HG02973 (cell line): Measurements from ENCODE around the gene ZMIZ1.
A peak's percentile ranks its signal among the peaks of the same experiment; 100 is the strongest.

ENCODE experiments used
- ATAC-seq: cut with Tn5 transposase; IDR thresholded peaks from one replicate; pipeline ENCODE4 v1.9.1; 2021; ENCODE audit warnings: moderate library complexity; ENCODE audit not compliant: unreplicated experiment

Gene ZMIZ1

DNA sequence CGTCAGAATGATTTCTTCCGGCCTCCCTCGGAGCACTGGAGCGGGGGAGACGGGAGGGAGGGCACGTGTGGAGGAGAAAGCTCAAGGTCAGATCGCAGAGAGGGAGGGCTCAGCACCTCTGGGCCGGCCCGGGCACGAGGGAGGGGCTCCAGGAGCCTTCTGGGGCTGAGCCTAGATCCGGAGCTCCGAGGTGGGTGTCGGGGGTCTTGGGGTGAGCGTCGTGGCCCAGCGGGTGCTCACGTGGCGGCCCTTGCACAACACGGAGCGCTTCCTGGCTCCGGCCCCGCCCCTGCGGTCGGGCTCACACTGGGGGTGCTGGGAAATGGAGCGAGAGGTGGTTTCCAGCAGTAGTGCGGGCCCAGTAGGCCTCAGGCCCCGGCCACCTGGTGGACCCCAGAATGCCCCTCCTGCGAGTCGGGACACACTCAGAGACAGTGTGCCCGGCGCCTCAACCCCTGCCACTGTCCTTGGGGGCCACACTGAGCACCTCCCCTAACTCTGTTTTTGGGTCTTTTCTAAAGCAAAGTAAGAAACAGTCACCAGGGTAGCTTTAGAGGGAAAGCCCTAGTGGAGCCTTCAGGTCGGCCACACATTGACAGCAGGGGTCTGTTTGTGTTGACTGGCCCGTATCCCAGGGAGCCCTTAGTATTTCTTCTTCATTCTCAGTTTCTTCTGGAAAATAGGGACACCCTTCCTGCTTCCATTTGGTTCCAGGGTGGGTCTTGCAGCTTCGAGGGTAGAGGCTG is 279.3 kb downstream of the ZMIZ1 start:
- ATAC-seq: peak; percentile 62

DNA sequence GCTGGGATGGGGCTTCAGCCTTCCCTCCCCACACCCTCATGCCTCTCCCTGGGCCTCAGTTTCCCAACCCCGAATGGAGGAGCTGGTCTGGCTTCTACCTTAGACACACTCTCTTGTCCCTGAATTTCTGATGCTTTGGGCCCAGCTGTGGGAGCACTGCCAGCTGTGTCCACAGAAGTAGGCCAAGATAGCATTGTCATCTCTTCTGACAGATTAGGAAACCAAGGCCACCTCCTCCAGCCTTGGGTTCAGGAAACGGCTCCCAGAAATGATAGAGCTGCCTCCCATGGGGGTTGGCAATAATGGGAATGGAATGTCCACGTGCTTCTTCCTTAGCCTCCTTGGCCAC is 279.8 kb downstream of the ZMIZ1 start:
- ATAC-seq: no peak

DNA sequence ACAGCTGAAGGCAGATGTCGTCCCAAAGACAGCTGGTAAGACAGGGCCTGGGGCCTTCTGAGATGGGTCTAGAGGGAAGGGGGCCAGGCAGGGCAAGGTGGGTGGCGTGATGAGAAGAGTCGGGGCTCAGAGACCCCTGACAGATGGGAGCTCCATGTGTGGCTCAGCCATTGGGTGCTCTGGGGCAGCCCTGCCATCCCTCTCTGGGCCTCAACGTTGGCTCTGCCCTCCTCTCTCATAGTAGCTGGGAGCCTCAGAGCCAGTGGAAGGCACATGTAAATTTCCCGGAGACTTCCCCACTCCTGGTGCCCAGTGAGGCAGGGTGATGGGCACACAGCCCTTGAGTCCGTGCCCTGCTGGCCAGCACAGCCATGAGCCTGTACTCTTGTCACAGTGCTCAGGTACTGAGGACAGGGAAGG is 280.3 kb downstream of the ZMIZ1 start:
- no peak for ATAC-seq

DNA sequence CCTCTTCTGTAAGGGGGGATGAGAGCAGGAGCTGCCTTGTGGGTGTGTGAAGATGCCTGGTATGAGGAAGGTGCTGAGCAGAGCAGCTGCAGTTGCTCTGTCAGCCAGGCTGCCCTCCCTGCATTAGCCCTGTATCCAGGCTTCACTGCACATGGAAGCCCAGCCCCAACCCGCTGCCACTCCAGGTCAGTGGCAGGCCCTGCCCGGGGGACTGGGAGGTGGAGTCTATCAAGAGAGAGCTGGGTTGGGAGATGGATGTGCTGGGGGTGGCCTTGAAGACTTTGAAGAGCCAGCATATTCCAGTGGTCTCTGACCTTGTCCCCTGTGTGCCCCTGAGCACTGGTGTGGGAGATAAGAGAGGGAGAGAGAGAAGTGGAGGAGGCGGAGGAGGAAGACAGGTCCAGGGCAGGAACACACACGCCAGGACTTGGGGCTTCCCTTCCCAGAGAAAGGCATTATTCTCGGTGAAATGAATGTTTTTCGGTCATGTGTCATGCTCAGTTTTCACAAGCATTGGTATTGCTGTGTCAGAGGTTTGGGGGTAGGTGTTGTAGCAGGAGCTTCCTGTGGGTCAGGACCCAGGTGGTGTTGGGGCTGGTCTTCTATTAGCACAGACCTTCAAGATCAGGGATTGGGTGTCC is 281.1 kb downstream of the ZMIZ1 start:
- ATAC-seq: no peak

DNA sequence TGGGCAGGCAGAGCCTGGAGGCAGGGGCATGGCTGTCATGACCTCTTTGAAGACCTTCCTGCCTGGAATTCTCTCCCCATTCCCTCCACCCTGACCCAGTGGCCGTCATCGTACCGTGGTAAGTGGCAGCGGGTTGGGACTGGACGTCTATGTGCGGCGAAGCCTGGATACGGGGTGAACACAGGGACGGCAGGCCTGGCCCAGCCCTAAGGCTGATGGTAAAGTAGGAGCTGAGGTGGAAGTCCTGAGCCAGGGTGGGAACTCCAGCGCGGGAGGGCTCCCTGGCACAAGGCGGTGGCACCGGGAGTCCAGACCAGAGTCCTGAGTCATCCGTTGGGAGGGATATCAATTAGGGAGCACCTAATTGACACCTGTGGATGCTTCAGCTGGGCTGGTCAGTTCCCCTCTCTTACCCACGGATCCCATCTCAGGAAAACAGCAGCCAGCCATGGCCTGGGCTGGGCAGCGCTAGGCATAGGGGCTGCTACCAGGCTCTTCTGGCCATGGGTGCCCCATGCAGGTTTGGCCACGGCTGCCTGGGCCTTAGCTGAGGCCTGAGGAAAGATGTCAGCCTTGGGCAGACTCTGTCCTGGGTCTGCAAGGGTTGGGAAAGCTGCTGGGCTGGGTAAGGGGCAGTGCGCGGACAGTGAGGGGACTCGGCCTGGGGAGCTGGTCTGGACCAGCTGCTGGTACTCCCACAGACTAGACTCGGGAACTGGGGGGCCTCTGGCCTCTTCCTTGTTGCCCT is 281.8 kb downstream of the ZMIZ1 start:
- ATAC-seq: no peak

DNA sequence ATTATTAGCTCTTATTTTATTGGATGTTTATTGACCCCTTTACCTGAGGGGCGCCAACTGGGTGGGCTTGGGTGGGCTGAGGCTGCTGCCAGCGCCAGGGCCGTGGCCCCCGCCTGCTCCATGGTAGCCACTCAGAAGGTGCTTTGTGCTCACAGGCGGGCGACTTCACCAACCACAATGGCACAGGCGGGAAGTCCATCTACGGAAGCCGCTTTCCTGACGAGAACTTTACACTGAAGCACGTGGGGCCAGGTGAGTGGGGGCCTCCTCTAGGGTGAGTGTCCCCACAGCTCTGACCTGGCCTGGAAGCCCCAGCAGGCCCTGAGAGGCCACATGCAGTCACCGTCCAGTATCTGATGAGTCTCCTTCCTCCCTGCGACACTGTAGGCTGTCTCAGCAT is 282.6 kb downstream of the ZMIZ1 start:
- ATAC-seq: no peak

DNA sequence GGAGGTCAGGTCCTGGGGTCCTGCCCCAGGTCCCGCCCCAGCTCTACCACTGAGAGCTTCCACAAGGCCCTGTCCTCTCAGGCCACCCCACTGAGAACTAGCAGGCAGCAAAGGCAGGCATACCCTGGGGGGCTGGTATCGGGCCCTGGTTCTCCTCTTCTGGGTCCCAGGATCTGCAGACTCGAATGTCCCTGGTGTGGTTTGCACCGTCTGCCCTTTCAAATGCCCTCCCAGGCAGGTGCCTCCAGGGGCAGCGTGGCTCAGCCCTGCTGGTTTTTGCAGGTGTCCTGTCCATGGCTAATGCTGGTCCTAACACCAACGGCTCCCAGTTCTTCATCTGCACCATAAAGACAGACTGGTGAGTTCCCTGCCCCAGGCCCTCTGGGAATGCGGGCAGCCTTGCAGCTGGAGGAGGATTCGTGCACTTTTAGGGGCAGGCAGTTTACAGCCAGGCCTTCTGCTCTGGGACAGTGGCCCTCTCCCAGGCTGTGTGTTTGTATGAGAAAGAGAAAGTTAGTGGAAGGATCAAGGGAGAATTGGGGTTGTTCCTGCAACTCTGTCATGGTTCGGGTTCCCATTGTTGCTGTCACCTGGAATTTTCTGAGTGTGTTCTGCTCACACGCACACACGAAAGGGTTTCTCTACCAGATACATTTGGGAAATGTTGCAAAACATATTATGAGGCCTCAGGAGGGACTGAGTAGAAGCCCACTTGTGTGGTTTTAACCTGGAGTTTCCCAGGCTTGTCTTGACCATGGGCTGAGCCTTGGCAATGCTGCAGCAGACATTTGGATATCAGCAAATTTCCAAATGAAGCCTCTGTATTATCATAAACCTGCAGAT is 283.5 kb downstream of the ZMIZ1 start:
- ATAC-seq: no peak

DNA sequence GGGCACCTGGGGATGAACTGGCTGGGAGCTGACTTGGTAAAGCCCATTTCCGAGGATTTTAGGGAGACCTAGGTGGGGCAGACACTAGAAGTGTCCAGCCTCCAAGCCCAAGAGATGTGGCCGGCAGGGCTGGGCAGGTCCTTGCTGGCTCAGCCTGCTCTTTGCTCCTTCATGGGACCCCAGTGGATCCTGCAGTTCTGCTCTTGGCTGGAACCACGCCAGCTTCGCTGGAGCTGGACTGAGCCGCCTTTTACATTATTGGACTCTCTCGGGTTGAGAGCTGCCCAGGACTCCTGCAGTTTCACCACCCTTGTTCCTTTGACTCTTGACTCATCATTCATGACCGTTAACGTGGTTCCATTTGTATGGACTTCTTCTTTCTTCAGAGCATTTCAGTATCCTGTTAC is 284.2 kb downstream of the ZMIZ1 start:
- ATAC-seq: no peak

DNA sequence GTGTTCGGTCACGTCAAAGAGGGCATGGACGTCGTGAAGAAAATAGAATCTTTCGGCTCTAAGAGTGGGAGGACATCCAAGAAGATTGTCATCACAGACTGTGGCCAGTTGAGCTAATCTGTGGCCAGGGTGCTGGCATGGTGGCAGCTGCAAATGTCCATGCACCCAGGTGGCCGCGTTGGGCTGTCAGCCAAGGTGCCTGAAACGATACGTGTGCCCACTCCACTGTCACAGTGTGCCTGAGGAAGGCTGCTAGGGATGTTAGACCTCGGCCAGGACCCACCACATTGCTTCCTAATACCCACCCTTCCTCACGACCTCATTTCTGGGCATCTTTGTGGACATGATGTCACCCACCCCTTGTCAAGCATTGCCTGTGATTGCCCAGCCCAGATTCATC is 285.0 kb downstream of the ZMIZ1 start:
- no peak for ATAC-seq

DNA sequence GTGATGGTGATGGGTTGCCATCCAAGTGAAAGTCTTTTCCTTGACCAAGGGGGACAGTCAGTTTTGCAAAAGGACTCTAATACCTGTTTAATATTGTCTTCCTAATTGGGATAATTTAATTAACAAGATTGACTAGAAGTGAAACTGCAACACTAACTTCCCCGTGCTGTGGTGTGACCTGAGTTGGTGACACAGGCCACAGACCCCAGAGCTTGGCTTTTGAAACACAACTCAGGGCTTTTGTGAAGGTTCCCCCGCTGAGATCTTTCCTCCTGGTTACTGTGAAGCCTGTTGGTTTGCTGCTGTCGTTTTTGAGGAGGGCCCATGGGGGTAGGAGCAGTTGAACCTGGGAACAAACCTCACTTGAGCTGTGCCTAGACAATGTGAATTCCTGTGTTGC is 285.4 kb downstream of the ZMIZ1 start:
- no peak for ATAC-seq

DNA sequence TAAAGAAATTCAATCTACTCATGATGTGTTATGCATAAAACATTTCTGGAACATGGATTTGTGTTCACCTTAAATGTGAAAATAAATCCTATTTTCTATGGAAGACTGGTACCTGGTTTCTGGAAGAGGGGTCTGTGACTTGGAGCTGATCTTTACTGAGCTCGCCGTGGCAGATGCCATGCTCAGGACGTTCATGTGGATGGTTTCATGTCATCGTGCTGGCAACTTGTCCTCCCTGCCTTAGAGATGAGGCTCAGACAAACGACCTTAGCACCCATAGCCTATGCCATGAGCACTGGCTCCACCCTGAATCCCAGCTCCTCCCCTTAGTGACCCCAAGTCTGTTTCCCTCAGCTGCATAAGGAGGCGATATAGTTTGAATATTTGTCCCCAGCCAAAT is 285.8 kb downstream of the ZMIZ1 start:
- ATAC-seq: no peak

DNA sequence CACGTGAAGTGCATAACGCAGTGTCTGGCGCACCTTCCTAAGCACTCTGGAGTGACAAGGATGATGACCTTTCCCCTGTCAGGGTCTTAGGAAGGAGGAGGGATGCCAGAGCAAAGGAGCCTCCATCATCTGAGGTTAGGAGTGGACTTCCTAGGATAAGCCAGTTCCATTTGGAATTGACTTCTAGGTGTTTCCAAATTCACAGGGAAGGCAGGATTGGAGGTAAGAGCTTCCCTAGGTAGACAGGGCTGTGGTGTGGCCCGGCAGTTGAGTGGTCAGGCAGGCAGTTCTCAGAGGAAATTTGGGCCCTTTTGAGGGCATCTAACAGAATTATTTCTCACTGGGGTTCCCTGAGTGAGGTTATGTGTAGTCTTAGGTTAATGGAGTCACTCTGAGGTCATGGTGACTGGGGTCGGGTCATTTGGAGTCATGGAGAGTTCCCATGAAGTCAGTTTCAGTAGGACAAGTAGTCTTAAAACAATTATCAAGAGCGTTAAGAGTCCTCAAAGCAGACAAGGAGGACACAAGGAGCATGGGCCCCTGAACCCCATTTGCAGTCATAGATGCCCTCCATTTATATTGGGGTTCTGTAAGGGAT is 286.8 kb downstream of the ZMIZ1 start:
- ATAC-seq: no peak

DNA sequence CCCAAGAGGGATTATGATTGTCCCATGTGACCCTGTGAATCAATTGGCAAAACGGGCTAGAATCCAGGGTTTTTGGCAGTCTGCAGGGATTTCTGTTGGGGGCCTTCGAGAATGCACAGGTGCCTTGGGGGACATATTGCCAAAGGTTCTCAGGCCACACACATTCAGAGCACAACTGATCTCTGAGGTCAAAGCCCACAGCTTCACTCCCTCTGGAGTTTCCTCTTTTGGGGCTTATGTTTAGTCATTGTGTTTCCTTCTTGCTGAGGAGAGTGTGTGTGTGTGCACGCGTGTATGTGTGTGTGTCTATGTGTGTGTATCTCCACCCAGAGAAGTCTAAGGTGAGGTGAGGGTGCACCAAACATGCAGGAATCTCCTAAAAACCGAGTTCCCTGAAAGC is 287.3 kb downstream of the ZMIZ1 start:
- ATAC-seq: no peak

DNA sequence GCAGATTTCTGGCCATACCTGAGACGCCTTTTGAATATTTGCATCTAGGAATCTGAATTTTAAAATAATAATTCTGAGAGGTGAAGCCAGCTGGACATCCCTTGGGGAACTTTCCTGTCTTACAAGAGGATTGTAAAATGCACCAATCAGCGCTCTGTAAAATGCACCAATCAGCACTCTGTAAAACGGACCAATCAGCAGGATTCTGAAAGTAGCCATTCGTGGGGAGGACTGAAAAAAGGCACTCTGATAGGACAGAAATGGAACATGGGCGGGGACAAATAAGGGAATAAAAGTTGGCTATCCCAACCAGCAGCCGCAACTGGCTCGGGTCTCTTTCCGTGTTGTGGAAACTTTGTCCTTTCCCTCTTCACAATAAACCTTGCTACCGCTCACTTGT is 288.4 kb downstream of the ZMIZ1 start:
- no peak for ATAC-seq

DNA sequence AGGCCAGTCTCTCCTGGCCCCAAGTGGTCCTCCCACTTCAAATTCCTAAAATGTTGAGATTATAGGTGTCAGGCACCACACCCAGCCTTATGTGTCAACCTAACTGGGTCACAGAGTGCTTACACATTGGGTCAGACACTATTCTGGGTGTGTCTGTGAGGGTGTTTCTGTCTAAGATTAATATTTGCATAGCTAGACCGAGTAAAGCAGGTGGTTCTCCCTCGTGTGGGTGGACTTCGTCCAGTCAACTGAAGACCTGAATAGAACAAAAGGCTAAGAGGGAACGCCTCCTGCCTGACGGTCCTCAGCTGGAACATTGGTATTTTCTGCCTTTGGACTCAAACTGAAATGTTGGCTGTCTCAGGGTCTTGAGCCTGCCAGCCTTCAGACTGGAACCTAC is 290.0 kb downstream of the ZMIZ1 start:
- ATAC-seq: no peak

DNA sequence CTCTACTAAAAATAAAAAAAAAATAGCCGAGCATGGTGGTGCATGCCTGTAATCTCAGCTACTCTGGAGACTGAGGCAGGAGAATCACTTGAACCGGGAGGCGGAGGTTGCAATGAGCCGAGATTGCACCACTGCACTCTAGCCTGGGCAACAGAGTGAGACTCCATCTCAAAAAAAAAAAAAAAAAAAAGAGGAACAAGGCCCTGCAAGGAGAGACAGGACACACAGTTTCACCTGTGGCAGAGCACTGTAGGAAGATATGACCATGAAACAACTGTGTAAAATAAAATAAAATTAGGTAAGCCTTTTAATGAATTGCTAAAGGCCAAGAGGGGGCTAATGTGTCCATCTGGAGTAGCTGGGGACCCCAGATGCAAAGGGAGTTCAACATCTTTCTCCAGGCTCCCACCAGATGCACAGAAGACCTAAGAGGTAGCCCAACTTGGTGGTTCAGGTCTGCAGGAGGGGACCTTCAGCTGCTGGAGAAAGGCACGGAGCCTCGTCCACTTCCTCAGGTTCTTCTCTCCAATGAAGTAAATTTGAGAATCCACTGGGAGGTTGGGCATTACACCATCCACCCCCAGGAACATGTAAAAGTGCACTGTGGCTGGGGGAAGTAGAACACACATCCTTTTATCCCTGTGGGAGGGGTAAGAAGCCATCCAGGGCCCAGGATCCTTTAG is 291.2 kb downstream of the ZMIZ1 start:
- ATAC-seq: no peak

DNA sequence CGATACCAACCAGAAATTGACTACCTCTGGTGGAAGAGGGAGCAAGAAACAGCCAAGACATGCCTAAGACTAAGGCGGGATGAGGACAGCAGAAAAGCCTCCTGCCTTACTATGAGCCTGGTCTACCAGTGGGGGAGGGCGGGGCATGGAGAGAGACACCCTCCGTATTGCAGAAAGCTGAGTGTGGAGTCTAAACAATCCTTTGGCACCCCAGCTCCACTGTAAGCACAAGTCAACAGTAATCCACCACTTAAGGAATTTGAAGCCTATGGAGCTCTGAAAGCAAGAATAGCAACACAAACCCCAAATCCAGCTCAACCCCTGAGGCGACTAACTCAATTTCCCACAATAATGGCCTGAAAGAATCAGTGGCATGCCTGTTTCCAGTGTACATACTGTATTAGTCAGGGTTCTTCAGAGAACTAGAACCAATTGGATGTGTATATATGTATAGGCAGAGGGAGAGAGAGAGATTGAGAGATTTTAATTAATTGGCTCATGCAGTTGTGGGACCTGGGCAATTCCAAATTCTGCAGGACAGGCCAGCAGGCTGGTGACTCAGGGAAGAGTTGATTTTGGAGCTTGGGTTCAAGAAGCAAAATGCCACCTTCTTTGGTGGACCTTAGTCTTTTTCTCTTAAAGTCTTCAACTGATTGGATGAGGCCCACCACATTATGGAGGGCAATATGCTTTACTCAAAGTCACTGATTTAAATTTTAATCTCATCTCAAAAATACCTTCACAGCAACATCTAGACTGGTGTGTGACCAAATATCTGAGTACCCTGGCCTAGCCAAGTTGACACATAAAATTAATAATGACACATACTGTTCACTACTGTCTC is 292.0 kb downstream of the ZMIZ1 start:
- ATAC-seq: no peak

DNA sequence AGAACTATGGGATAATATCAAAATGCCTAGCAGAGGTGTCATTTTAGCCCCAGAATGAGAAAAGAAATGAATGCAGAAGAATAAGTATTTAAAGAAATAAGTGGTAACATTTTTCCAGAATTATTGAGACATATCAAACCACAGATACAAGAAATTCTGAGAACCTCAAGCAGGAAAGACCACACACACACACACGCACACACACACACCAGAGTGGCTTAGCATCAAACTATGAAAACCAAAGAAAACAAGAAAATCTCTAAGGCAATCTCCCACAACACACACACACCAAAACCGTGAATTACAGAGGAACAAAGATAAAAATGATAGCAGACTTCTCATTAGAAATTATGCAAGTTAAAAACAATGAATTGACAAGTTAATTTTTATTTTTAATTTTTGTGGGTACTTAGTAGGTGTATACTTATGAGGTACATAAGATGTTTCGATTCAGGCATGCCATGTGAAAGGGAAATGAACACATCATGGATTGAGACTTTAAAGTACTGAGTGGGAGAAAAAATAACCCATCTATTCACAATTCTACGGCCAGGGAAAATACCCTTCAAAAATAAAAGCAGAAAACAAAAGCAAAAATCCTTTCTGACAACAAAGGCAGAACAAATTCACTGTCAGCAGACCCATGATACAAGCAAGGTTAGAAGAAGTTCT is 293.1 kb downstream of the ZMIZ1 start:
- no peak for ATAC-seq
